ENCODE data around the gene CALCB. TPM values are rescaled to one million over a fixed set of nuclear protein-coding genes. Genes with fewer than 3 reads are reported as not detected.

The CALCB gene
- total and polyA plus RNA-seq, 2 of the 8 experiments (the other 6 are each of a cell fraction or from before 2014, with no cell fraction given): 3.7 to 4.2 TPM

DNA sequence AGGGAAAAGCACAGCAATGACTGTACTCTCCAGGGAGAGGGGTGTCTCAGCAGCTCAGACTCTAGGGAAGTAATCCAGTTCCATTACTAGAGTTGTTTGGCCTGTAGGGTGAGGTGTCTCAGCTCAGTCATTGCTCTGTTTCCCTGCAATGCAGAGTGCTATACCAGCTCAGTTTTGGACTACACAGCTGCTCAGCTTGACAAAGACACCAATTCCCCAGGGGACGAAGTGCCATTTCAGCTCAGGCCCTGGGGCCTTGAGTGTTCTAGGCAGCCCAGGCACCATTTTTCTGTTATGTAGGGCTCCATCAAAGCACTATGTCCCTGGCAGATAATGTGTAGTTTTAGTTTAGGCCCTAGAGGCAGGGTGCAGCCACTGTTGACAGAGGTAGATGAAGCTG lies 18.2 kb downstream of the CALCB start (continued):
- no peak for TF ChIP-seq CHD7 (IDR thresholded peaks at IDR 0.05; ENCODE audit: insufficient replicate concordance, low read length)
- no peak for TF ChIP-seq TCF12 (IDR thresholded peaks at IDR 0.05; ENCODE audit: low read depth, low read length)
- TF ChIP-seq RAD21 (IDR thresholded peaks at IDR 0.05 in 1 of 2, conservative IDR thresholded peaks at IDR 0.05 in 1 of 2; ENCODE audit: low read depth in 2 of 2, low read length in 2 of 2): no peak
- no peak for TF ChIP-seq SP4 (IDR thresholded peaks at IDR 0.05; ENCODE audit: low read length)
- no peak for TF ChIP-seq SUZ12 (IDR thresholded peaks at IDR 0.05; ENCODE audit: low read length)
- no peak for TF ChIP-seq SP2 (IDR thresholded peaks at IDR 0.05; ENCODE audit: low read length)
- TF ChIP-seq NRF1 (IDR thresholded peaks at IDR 0.05; ENCODE audit: low read depth, low read length): no peak
- TF ChIP-seq HDAC2 (IDR thresholded peaks at IDR 0.05; ENCODE audit: borderline replicate concordance in 1 of 2, low read depth in 2 of 2, low read length in 2 of 2): no peak
- TF ChIP-seq PHF8 (conservative IDR thresholded peaks at IDR 0.05; ENCODE audit: low read depth, low read length): no peak
- TF ChIP-seq SRF (IDR thresholded peaks at IDR 0.05; ENCODE audit: low read depth, low read length): no peak
- TF ChIP-seq, protein P1, sequence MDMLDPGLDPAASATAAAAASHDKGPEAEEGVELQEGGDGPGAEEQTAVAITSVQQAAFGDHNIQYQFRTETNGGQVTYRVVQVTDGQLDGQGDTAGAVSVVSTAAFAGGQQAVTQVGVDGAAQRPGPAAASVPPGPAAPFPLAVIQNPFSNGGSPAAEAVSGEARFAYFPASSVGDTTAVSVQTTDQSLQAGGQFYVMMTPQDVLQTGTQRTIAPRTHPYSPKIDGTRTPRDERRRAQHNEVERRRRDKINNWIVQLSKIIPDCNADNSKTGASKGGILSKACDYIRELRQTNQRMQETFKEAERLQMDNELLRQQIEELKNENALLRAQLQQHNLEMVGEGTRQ (IDR thresholded peaks at IDR 0.05; ENCODE audit: low read length): no peak
